ENCODE measurements around the gene SDK1. TPM values are rescaled to one million over a fixed set of nuclear protein-coding genes. Genes with fewer than 3 reads are reported as not detected.

Gene SDK1
- total RNA-seq, 1 donor from 2014 or later, result 10.9 TPM

- Mint-ChIP-seq H3K36me3 (ENCODE audit: low read depth) (no peaks in the 10 kb centered on the region), H3K4me1 (ENCODE audit: low read depth) (no peaks in the 10 kb centered on the region), H3K27ac (ENCODE audit: unreplicated experiment) (no peak overlapping the region), H3K9me3 (ENCODE audit: low read depth) (no peaks in the 10 kb centered on the region), H3K27me3 (ENCODE audit: low read depth) (peaks cover 2% of the 10 kb centered on the region), H3K4me3 (ENCODE audit: unreplicated experiment) (no peak overlapping the region)
- no peak for TF ChIP-seq CTCF (IDR thresholded peaks at IDR 0.05)
- no peak for DNase-seq (ENCODE audit: low spot score)
Observed at GRCh38 chr7:3349126-3349525, 48.1 kb downstream of the SDK1 start.

GRCh38 chr7:3356173-3356572, 55.1 kb downstream of the SDK1 start:
- H3K27me3 Mint-ChIP-seq (ENCODE audit: low read depth), result peaks cover 2% of the 10 kb centered on the region

GRCh38 chr7:3358991-3359390, 57.9 kb downstream of the SDK1 start:
- Mint-ChIP-seq H3K4me1 (ENCODE audit: low read depth) (no peaks in the 10 kb centered on the region), H3K36me3 (ENCODE audit: low read depth) (peaks cover 2% of the 10 kb centered on the region), H3K4me3 (ENCODE audit: unreplicated experiment) (no peak overlapping the region), H3K27me3 (ENCODE audit: low read depth) (no peaks in the 10 kb centered on the region), H3K27ac (ENCODE audit: unreplicated experiment) (no peak overlapping the region), H3K9me3 (ENCODE audit: low read depth) (peaks cover 7% of the 10 kb centered on the region)
- TF ChIP-seq CTCF (IDR thresholded peaks at IDR 0.05), result no peak
- no peak for DNase-seq (ENCODE audit: low spot score)

More at GRCh38 chr7:3356173-3356572, 55.1 kb downstream of the SDK1 start:
- no peak for TF ChIP-seq CTCF (IDR thresholded peaks at IDR 0.05)
- Mint-ChIP-seq H3K4me3 (ENCODE audit: unreplicated experiment) (no peak overlapping the region), H3K36me3 (ENCODE audit: low read depth) (peaks cover 2% of the 10 kb centered on the region), H3K4me1 (ENCODE audit: low read depth) (no peaks in the 10 kb centered on the region), H3K9me3 (ENCODE audit: low read depth) (peaks cover 5% of the 10 kb centered on the region), H3K27ac (ENCODE audit: unreplicated experiment) (no peak overlapping the region)
- no peak for DNase-seq (ENCODE audit: low spot score)

GRCh38 chr7:3367261-3367660, 66.2 kb downstream of the SDK1 start:
- Mint-ChIP-seq H3K9me3 (ENCODE audit: low read depth) (peaks cover 11% of the 10 kb centered on the region), H3K4me1 (ENCODE audit: low read depth) (peaks cover 26% of the 10 kb centered on the region), H3K27ac (ENCODE audit: unreplicated experiment) (peak overlapping the region; percentile 33), H3K36me3 (ENCODE audit: low read depth) (no peaks in the 10 kb centered on the region), H3K27me3 (ENCODE audit: low read depth) (no peaks in the 10 kb centered on the region), H3K4me3 (ENCODE audit: unreplicated experiment) (no peak overlapping the region)
- TF ChIP-seq CTCF (IDR thresholded peaks at IDR 0.05), result no peak
- no peak for DNase-seq (ENCODE audit: low spot score)

- no peak for DNase-seq (ENCODE audit: low spot score)
- peak; percentile 32 for TF ChIP-seq CTCF (IDR thresholded peaks at IDR 0.05)
- H3K4me1 Mint-ChIP-seq (ENCODE audit: low read depth), result peaks cover 26% of the 10 kb centered on the region
- no peaks in the 10 kb centered on the region for H3K27me3 Mint-ChIP-seq (ENCODE audit: low read depth)
- no peak overlapping the region for H3K4me3 Mint-ChIP-seq (ENCODE audit: unreplicated experiment)
- no peaks in the 10 kb centered on the region for H3K36me3 Mint-ChIP-seq (ENCODE audit: low read depth)
- no peaks in the 10 kb centered on the region for H3K9me3 Mint-ChIP-seq (ENCODE audit: low read depth)
- H3K27ac Mint-ChIP-seq (ENCODE audit: unreplicated experiment), result no peak overlapping the region
Observed at GRCh38 chr7:3370068-3370830, 69.2 kb downstream of the SDK1 start.

Data from chondrocyte (in vitro differentiated cells).